GM18517 (cell line): ENCODE results near the gene OLFM1.
"Not testable (repeated sequence)": the region's sequence is repeated elsewhere in the genome, so short reads cannot be mapped to it uniquely, and the experiment has no call there.

ENCODE experiments used
- ATAC-seq: cut with Tn5 transposase; IDR thresholded peaks from one replicate; pipeline ENCODE4 v1.9.1; 2021; ENCODE audit warnings: mild to moderate bottlenecking, moderate library complexity; ENCODE audit not compliant: unreplicated experiment

The OLFM1 gene

DNA sequence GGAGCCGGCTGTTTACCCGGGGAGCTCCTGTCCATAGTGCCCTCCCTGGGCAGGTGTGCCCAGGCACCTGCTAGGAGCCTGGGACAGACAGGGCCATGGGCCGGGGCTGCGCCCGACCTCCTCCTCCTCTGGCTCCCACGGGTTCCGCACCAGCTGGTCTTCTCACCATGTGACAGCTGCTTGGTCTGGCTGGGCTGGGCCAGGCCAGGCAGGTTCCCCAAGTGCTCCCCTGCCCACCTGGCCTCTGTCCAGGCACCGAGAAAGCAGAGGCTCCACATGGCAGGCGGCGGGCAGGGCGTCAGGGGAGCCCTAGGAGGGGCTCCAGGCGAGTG, 60.0 kb downstream of the OLFM1 start:
- ATAC-seq: no peak

DNA sequence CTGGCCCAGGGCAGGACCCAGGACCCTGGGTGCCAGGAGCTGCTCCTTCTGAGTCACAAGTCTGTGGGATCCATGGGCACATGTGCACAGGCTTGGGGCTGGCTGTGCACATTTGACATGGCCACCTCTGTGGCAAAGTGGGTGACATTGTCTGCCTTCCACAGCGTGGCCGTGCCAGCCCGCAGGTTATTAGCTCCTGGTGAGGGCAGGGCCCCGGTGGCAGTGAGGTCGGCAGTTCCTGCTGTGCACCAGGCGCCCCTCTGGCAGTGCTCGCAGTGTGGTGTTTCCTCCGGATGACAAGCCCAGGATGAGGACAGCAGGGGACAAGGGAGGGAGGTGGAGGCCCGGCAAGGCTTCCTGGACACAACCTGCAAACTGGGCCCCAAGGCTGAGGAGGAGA, 60.5 kb downstream of the OLFM1 start:
- ATAC-seq: no peak

DNA sequence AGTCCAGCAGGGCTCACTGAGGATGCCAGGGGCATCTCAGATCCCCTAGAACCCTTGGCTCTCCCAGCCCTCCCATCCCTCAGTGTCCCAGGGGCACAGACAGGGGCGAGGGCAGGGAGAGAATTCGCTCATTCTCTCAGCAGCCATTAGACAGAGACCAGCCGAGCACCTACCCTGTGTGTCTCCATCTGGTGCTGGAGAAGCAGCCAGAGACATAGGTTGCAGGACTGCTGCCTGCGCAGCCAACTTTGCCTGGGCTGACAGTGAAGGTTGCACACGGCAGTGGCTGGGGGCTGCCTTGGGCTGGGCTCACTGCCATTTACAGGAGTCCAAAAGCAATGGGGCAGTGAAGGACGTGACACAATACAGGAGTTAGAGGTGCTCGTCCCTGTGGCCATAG, 60.9 kb downstream of the OLFM1 start:
- ATAC-seq: no peak

GRCh38 chr9:135149901-135150300, 62.4 kb downstream of the OLFM1 start:
- ATAC-seq: not testable (repeated sequence)

- no peak for ATAC-seq
Observed at GRCh38 chr9:135150981-135151380, 63.5 kb downstream of the OLFM1 start.

DNA sequence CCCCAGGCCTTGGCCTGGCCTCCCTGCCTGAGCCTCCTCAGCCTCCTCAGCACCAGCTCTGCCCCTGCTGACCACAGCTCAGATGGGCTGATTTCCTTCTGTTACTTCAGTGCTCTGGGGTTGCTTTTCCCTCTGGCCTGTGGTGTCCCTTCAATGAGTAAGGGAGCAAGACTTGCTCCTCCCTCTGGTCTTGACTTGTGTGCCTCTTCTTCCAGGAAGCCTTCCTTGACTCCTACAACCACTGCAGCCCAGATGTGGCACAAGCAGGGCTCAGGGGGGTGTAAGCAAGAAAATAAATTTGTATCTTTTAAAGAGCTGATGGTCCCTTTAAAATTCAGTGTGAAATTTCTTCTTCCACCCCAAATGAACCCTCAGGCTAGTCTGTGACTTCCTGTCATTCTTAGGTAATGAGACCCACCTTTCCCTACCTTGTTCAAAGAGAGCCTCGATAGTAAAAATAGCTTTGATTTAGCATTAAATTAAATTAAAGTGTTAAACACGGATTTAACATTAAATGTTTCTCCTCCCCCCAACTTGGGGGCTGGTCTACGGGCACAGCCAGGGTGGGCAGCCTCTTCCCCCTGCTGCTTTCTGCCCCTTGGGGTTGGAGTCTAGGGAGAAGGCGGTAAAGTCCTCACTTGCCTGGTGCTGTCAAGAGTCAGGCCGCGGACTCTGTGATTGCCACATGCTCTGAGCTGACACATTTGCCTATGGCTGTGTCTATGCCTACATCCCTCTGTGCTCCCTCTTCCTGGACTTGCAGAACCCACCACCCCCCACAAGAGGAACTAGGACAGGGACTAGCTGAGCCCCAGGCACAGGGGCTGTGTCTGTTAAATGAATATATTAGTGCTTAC, 64.5 kb downstream of the OLFM1 start:
- no peak for ATAC-seq

DNA sequence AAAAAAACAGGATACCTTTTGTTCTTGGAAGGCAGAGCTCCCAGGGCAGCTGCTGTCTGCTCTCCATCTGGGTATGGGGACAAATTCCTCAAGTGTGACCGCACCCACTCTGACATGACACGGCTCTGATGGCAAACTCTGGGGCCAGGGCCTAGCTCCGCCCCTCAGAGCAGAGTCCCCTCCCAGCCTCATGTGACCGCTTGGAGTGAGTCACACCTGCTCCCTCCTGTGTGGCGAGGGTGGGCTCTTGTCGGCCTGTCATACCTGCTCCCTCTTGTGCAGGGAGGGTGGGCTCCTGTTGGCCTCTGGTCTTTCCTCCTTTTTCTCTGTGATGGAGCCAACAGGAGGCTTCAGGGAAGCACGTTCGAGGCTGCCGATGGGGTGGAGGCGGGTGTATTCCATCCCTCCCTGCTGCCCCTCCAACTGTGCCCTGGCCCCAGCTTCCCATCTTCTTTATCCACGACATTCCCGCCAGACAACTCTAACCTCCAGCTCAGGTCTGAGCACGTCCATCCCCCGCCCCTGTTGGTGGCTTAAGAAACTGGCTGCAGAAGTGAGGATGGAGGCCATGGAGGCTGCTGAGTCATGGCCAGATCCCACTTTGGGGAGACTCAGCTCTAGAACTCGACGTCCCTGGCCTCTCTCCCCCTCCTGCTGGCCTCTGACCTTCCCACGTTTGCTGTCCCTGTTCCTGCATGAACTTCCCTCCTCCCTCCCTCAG, 65.3 kb downstream of the OLFM1 start:
- no peak for ATAC-seq

GRCh38 chr9:135154050-135154615, 66.7 kb downstream of the OLFM1 start:
- ATAC-seq: no peak

DNA sequence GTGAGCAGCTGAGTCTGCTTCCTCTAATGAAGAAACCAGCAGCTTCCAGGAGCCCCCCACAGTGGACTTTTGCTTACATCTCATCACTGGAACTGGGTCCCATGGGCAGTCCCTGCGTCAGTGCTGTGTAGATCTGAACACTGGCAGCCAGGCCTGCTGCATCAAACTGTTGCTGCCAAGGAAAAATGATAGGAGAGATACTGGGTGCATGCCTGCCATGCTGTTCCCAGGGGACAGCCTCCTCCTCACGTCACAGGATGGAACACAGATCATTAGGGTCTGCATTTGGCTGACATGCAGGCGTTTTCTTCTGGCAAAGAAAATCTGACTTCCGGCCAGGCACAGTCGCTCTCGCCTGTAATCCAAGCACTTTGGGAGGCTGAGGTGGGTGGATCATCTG, 67.9 kb downstream of the OLFM1 start:
- no peak for ATAC-seq

DNA sequence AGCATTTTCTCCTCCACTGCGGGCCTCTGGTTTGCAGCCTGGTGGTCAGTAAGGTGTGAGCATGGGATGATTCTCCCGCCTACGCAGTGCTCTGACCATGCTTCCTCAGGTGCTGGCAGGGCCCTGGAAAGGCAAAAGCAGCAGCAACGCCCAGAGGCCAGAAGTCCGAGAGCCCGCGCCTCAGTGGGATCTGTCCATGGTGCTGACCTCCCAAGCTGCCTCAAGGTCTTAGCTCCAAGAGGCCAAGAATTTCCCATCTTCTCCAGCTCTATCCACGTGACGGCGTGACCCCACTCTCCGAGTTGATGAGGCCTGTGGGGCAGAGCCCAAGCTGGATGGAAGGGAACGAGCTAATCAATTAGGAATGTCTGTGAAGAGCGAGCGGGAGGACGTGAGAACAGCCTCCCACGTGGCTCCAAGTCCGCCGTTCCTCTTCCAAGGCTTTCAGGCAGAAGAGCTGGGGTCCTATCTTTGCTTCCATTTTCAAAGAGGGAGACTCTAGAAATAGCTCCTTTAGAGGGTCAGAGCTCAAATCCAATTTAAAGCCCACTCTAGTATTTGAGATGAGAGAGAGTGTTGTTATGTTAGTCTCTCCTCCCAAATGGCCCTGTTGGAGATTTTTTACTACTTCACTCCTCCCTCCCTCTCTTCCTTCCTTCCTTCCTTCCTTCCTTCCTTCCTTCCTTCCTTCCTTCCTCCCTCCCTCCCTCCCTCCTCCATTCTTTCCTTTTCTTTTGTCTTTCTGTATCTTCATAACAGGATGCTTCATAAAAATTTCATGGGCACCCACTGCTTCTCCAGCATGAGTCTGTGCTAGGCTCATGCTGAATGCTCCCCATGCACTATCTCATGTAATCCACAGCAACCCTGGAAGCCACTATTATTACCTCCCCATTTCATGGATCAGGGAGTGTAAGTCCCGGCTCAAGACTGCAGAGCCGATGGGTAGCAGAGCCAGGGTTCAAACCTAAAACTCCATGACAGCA, 69.3 kb downstream of the OLFM1 start:
- no peak for ATAC-seq

DNA sequence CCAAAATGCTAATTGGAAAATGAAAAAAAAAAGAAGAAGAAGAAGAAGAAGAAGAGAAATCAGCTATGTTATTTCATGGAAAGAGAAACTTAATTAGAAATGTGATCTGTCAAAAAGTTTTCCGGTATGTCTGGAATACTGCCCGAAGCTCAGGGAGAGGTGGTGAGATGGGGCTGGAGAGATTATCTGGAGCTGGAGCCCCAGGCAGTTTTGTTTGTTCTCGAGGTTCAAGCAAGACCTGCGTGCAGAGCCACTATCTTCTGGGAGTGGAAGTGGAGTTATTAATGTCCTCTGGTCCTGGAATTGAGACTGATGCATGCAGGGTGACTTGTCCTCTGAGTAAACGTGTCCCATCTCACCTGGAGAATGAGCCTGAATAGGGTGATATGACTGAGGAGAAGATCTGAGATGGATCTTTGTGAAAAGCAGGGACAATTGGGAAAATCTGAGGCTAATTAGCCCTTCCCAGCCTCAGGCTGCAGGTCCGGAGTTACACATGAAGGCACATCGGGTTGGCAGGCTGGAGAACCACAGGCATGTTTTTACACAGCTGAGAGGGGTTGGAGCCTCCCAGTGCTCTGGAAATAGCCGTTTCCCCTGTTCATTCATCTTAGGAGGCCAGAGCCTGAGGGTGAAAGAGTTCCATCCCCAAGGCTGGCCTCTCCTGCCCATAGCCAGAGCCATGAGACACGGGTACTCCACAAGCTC, 70.5 kb downstream of the OLFM1 start:
- ATAC-seq: no peak

GRCh38 chr9:135158564-135158937, 71.1 kb downstream of the OLFM1 start:
- no peak for ATAC-seq

DNA sequence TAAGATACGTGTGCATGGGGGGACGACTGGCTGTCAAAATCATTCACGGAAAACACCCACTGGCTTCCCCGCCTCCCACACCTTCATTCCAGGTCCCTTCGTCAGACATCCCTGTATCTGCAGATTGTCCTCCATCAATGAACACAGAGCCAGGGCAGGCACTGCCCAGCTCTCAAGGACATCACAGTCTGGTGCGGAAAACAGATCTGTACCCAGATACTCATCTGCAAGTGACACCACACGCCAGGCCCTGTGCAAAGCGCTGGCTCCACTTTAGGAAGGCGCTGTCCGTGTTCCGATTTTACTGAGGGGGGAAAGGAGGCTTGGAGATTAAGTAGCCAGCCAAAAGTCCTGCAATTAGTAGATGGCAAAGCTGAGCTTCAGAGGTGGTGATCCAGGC, 72.3 kb downstream of the OLFM1 start:
- no peak for ATAC-seq

DNA sequence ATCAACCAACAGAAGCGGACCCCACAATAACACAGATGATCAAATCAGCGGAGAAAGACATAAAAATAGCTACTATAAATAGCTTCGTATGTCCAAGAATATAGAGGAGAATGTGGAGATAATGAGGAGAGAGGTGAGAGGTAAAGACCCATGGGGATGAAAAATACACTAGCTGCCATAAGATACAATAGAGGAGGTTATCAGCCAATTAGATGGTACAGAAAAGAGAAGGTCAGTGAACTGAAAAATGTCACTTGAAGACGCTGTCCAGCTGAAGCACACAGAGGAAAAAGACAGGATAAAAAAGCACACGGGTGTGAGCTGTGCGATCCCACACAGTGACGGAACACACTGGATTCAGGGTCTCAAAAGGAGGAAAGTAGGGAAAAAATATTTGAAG, 73.4 kb downstream of the OLFM1 start:
- no peak for ATAC-seq

DNA sequence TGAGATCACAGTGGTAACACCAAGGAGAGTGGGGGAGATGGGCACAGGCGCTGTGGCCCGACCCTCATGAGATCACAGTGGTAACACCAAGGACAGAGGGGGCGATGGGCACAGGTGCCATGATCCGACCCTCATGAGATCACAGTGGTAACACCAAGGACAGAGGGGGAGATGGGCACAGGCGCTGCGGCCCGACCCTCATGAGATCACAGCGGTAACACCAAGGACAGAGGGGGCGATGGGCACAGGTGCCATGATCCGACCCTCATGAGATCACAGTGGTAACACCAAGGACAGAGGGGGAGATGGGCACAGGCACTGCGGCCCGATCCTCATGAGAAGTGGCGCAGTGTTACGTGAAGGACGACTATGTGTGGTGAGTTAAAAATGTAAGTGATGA, 75.1 kb downstream of the OLFM1 start:
- not testable (repeated sequence) for ATAC-seq

DNA sequence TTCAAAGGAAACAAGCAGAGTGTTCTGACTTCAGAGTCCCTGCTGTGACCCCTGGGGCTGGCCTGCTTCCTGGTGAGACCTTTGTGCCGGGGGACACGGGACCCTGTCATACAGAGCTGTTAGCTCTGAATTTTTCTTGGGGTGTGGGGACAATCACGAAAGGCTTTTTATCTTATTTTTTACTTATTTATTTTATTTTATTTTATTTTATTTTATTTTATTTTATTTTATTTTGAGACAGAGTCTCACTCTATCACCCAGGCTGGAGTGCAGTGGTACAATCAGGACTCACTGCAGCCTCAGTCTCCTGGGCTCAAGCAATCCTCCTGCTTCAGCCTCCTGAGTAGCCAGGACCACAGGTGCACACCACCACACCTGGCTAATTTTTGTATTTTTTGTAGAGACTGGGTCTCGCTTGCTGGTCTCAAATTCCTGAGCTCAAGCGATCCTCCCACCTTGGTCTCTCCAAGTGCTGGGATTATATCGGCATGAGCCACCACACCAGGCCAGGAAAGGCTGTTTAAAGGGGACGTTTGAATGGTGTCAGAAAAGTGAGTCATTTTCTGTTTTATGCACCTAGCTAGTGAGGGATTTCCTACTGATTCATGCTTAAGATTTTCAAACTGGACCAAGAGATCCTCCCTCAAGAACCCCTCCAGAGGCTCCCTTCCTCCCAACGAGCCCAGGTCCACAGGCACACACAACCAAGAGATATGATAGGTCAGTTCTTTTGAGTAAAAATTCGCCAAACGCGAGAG, 75.7 kb downstream of the OLFM1 start:
- no peak for ATAC-seq

- no peak for ATAC-seq
Observed at GRCh38 chr9:135164036-135164435, 76.6 kb downstream of the OLFM1 start.

DNA sequence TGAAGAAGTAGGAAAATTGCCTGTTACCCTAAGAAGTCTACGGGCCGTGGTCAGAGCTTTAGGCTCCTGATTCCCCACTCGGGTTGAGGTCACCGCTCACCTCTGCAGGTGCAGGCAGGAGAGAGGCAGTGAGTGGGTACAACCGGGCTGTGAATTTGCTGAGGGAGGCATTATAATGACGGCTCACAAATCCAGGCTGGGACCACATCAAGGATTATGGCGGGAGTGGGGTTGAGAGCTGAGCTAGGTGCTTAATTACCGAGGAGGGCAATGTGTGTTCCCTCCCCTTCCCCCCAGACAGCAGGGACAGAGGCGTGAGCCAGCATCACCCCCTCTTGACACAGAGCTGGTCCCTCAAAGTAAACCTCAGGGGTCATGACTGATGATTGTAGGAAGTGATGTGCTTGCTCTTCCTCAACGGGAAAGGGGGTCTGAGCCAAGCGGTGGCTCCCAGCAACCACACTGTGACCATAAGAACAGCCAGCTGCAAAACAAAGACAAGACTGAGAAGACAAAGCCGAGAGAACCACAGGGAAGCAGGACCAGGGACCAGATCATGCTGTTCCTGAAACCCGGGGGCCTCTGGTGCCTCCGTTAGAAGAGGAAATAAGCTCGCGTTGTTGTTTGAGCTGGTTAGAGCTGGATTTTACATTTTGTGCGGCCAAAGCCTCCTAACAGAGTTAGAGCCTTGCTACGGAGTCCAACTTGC, 77.7 kb downstream of the OLFM1 start:
- ATAC-seq: no peak
